ENCODE data around the gene FANCE.

Gene FANCE

GRCh38 chr6:35492258-35492973 is 40.3 kb downstream of the FANCE start:
- H3K27ac ChIP-seq = peak overlapping the region in 13 of 21 experiments; percentile 2 to 94 (median 56)
- H3K4me3 ChIP-seq = no peak overlapping the region

- peak overlapping the region in 8 of 21 experiments; percentile 2 to 94 (median 64) for H3K27ac ChIP-seq
- H3K4me3 ChIP-seq = no peak overlapping the region
Observed at GRCh38 chr6:35492974-35493284, 40.8 kb downstream of the FANCE start.

- H3K4me3 ChIP-seq = no peak overlapping the region
- H3K27ac ChIP-seq = peak overlapping the region in 5 of 21 experiments; percentile 34 to 55 (median 46)
Observed at GRCh38 chr6:35493307-35493983, 41.3 kb downstream of the FANCE start.

DNA sequence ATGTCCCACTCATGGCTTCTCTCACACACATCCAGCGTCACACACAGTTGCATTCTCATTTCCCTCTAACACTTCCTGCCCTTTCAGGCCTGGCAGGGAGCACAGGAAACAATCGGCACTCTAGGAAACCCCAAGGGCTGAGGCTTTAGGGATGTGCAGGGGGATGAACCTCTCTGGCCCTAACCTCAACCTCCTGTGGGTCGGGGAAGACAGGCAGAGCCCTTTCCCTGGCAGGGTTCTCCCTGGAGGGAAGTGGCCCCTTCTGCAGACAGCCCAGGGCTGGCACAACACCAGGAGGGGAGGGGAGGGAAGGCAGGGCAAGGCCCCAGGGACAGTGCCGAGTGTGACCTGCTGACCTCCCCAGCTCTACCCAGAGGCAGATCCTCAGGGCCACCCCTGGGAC is 42.0 kb downstream of the FANCE start:
- Histone ChIP-seq H3K4me3 (no peak overlapping the region), H3K27ac (peak overlapping the region in 14 of 21 experiments; percentile 5 to 99 (median 39))

- peak overlapping the region; percentile 69 to 99 (median 97) for H3K27ac ChIP-seq
- peak overlapping the region; percentile 71 to 88 (median 80) for H3K4me3 ChIP-seq
Observed at GRCh38 chr6:35495258-35496035, 43.3 kb downstream of the FANCE start.

DNA sequence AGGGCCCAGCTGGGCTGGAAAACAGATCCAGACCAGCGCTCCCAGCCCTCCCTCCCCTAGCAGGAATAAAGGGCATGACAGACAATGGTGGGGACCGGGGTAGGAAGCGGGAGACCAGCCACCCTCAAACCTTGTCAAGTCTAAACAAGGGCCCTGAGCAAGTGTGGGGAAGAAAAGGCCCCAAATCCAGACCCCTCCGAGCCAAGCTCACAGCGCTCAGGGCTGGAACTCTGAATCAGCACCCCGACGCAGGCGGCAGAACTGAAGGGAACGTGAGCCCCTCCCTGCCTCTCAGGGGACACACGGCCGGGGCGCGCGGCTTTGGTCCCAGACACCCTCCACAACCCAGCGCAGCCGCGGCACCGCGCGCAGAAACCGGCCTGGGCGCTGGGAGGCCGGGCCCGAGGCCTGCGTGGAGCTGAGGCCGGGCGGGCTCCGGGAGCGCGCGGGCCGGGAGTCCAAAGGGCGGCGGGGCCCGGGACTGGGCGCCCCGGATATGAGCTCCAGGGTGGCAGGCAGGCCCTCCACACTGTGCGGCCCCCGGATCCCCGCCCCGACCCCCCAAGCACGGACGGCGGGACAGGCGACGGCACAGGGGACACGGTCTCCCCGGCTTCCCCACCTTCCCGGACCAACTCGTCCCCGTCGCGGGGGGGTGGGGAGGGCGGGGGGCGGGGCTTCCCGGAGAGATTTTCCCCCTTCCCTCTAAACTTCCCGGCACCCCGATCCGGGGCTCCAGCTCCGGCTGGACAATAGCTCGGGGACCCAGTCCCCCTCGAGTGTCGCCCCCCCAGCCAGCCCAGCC is 44.1 kb downstream of the FANCE start:
- H3K4me3 ChIP-seq = peak overlapping the region; percentile 71 to 88 (median 80)

GRCh38 chr6:35496841-35497570 is 44.9 kb downstream of the FANCE start, which contains the start of gene TEAD3:
Gene TEAD3, minus strand, starts transcription at chr6:35497079.
- Histone ChIP-seq H3K4me3 (peak within 1 kb of the TSS; percentile 71 to 88 (median 80)), H3K27ac (peak within 1 kb of the TSS; percentile 81 to 99 (median 97))

More for the DNA sequence above, 44.1 kb downstream of the FANCE start:
- H3K27ac ChIP-seq = peak overlapping the region; percentile 69 to 99 (median 97)

DNA sequence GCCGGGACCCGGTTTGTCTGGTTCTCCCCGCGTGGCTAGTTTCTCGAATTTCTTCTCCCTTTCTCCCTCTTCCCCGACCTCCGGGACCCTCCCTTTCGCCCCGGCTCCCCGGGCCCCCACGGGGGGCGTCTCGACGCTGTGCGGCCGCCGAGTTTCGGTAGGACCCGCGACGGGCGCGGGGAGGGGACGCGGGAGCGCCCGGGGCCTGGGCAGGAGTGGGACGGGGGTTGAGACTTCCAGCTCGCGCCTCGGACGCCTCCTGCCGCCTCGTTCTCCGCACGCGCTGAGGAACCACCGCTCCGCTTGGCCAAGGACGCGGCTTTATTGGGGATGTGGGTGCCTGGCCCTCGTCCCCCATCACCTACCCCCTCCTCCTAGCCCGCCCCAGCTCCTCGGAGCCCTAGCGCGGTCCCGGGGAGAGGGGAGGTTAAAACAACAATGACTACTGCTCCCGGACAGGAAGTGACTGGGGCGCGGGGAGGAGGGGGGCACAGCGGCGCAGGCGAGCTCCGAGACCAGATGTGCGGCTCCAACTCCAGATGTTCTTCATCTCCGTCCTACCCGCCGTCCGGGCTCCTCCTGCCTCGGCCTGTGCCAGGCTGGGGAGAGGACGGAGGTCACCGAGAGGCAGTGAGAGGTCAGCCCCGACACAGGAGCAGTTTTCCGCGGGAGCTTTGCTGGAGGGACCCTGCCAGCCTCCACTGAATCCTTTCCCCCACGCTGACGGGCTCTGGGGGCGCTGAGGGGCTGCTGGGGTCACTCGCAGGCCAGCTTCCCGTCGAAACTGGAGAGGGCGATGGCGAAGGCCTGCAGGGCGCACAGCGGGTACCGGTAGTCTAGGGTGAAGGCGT is 45.7 kb downstream of the FANCE start:
- H3K27ac ChIP-seq = peak overlapping the region; percentile 74 to 99 (median 97)
- H3K4me3 ChIP-seq = peak overlapping the region; percentile 71 to 88 (median 80)

GRCh38 chr6:35498422-35499067 is 46.4 kb downstream of the FANCE start:
- Histone ChIP-seq H3K27ac (peak overlapping the region in 19 of 21 experiments; percentile 74 to 99 (median 97)), H3K4me3 (peak overlapping the region; percentile 71 to 88 (median 80))

GRCh38 chr6:35499372-35499771 is 47.2 kb downstream of the FANCE start:
- Histone ChIP-seq H3K4me3 (no peak overlapping the region), H3K27ac (no peak overlapping the region)

DNA sequence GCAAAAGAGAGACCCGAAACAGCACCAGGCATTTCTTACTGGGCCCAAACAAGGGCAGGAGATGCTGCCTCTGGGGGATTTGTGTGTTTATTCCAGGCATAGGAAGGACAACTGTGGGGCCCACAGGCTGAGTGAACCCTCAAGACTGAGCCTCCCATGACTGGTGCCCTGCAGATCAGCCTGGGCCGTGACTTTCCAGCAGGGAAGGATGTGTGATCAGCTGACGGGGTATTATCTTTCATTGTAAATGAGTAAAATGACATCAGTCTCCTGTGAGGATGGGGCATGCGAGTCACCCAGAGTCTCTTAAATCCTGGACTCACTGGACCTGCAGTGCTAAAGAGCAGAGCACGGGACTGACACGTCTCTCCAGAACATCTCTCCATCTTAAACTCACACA is 48.6 kb downstream of the FANCE start:
- no peak overlapping the region for H3K4me3 ChIP-seq
- H3K27ac ChIP-seq = no peak overlapping the region

- Histone ChIP-seq H3K27ac (no peak overlapping the region), H3K4me3 (no peak overlapping the region)
Observed at GRCh38 chr6:35501784-35502183, 49.6 kb downstream of the FANCE start.

- no peak overlapping the region for H3K4me3 ChIP-seq
Observed at GRCh38 chr6:35503534-35503933, 51.4 kb downstream of the FANCE start.

DNA sequence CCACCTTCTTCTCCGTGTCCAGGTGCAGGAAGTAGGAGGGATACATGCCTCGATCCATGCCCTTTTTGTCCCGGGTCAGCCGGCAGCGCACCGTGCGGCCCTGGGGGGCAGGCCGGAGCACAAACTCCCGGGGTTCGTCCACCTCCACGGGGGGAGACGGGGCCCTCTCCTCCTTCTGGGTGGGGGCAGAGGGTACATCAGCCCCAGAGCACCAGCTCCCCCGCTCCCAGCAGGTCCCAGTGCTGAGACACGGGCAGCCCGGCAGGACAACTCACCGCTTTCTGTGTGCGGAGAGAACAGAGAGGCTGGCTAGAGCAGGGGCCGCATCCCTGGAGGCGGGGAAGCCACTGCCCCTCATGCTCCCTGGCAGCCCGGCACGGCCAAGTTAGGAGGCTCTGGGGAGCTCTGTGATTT is 53.9 kb downstream of the FANCE start:
- no peak overlapping the region for H3K4me3 ChIP-seq
- H3K27ac ChIP-seq = no peak overlapping the region

More at GRCh38 chr6:35503534-35503933, 51.4 kb downstream of the FANCE start:
- H3K27ac ChIP-seq = no peak overlapping the region

DNA sequence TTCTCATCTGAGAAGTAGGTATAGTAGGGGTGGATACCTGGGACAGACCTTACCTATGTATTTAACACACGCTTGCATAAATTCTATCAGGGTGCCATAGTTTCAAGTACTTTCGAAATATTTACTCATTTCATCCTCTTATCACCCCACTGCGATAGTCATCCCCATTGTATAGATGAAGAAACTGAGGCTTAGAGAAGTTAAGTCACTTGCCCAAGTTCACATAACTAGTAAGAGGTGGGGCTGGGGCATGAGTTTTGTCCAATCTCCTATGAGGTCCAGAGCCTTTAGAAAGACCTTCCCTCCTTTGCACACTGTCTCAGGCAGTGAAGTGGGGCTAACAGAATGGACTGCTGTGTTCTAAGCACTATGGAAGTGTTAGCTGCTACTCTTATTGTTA is 54.4 kb downstream of the FANCE start:
- H3K27ac ChIP-seq = no peak overlapping the region
- H3K4me3 ChIP-seq = no peak overlapping the region

- Histone ChIP-seq H3K27ac (no peak overlapping the region), H3K4me3 (no peak overlapping the region)
Observed at GRCh38 chr6:35507221-35507620, 55.1 kb downstream of the FANCE start.

DNA sequence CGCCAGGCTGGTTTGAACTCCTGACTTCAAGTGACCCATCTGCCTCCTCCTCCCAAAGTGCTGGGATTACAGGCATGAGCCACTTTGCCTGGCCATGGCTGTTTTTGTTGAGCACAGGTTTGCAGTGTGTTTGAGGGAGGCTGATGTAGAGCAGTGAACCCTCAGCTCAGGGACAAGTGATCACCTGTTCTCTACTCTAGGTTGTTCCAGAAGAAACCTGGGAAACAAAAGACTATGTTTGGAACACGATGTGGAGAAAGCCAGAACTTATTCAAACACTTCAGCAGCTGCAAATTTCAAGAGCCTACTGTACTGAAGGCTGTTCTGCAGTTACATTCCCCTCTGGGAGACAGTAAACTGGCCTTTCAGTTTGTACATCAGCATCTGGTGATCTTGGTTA is 55.9 kb downstream of the FANCE start:
- no peak overlapping the region for H3K4me3 ChIP-seq
- no peak overlapping the region for H3K27ac ChIP-seq

Data from skin epidermis (tissue), 12 donors.